Mononuclear cell (primary cell): Measurements from ENCODE around the gene CDH4. TPM values are rescaled to one million over a fixed set of nuclear protein-coding genes. Genes with fewer than 3 reads are reported as not detected.

Experiments used
- H3K27me3 ChIP-seq: 2 replicates; pipeline ENCODE4 v1.6.0; 2011; ENCODE audit warnings: low read length, control low read depth; ENCODE audit not compliant: insufficient read depth
- H3K4me1 ChIP-seq: 2 replicates; pipeline ENCODE4 v1.5.1; 2011; ENCODE audit warnings: mild to moderate bottlenecking, low read length, control low read depth; ENCODE audit not compliant: insufficient read depth
- H3K4me3 ChIP-seq: 2 replicates; pipeline ENCODE4 v1.5.1; 2011; ENCODE audit warnings: mild to moderate bottlenecking, low read length, moderate library complexity
- H3K9me3 ChIP-seq: 2 replicates; pipeline ENCODE4 v1.5.1; 2011; ENCODE audit warnings: low read depth, mild to moderate bottlenecking, control low read depth, low read length
- total RNA-seq: library from RNA; depleted of rRNA; stranded (reverse); fragments of >200 nt; gene quantifications from one replicate; pipeline ENCODE4 v1.2.3, GENCODE V29; 2012

Gene CDH4
- total RNA-seq, 1 donor = under 0.01 TPM

- Histone ChIP-seq H3K4me3 (no peak overlapping the region), H3K4me1 (no peaks in the 10 kb centered on the region), H3K9me3 (no peaks in the 10 kb centered on the region), H3K27me3 (no peaks in the 10 kb centered on the region)
Measured at GRCh38 chr20:61922411-61922810, 670.4 kb downstream of the CDH4 start.

- H3K4me3 ChIP-seq = no peak overlapping the region
- no peaks in the 10 kb centered on the region for H3K27me3 ChIP-seq
- H3K9me3 ChIP-seq = no peaks in the 10 kb centered on the region
- H3K4me1 ChIP-seq = no peaks in the 10 kb centered on the region
Measured at GRCh38 chr20:61922936-61923335, 670.9 kb downstream of the CDH4 start.

DNA sequence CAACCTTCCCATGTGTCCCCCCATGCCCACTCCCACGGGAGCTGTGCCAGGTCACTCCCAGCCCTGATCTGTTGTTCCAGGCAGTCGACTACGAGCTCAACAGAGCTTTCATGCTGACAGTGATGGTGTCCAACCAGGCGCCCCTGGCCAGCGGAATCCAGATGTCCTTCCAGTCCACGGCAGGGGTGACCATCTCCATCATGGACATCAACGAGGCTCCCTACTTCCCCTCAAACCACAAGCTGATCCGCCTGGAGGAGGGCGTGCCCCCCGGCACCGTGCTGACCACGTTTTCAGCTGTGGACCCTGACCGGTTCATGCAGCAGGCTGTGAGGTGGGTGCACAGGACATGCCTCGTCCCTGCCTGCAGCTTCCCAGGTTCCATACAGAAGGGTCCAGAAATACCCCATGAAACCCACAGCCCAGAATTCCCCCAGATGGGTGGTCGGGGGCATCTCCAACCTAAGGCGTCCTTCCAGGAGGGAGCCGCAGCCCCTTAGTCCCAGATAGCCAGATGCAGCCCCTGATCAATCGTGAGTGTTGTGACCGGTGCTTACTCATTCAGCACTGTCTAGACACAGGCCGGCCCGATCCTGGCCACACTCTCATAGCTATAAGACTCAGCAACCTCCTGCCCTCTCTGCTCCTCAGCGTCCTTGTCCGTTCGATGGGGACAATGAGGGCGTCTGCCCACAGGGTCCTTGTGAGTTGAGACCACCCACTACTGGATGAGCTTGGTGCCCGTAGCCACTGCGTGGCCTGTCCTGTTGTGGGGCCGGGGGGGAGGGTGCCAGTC is 671.5 kb downstream of the CDH4 start:
- Histone ChIP-seq H3K4me3 (no peak overlapping the region), H3K27me3 (no peaks in the 10 kb centered on the region), H3K4me1 (no peaks in the 10 kb centered on the region), H3K9me3 (no peaks in the 10 kb centered on the region)

GRCh38 chr20:61924211-61924857 is 672.3 kb downstream of the CDH4 start:
- H3K9me3 ChIP-seq = no peaks in the 10 kb centered on the region
- H3K4me1 ChIP-seq = no peaks in the 10 kb centered on the region
- H3K27me3 ChIP-seq = no peaks in the 10 kb centered on the region
- H3K4me3 ChIP-seq = no peak overlapping the region

DNA sequence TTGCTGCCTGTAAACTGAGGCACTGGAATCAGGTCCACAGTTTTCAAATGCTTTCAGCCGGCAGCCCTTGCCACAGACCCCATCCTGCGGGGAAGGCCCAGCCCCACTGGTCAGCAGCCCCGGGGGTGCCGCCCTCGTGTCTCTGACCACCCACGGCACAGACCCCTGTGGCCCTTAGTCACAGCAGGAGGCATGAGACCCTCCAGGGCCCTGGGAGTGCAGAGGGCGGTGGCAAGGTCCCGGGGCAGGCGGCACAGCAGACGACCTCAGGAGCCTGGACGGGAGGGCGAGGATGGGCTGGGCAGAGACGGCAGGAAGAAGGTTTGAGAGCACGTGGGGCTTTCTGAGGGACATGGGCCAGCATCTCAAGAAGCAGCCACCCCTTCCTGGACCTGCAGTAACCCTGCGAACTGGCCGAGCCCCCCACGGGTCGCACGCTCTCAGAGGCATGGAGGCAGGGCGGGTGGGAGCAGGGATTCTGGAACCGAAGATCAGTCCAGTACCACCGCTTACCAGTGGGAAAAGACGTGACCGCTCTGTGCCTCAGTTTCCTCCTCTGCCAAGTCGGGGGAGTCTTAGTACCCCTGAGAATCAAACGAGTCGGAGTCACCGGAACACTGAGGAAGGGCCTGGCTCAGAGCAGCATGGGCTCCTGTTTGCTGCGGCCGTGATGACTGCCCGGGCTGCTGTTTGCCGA is 672.9 kb downstream of the CDH4 start:
- H3K9me3 ChIP-seq = no peaks in the 10 kb centered on the region
- no peak overlapping the region for H3K4me3 ChIP-seq
- no peaks in the 10 kb centered on the region for H3K4me1 ChIP-seq

DNA sequence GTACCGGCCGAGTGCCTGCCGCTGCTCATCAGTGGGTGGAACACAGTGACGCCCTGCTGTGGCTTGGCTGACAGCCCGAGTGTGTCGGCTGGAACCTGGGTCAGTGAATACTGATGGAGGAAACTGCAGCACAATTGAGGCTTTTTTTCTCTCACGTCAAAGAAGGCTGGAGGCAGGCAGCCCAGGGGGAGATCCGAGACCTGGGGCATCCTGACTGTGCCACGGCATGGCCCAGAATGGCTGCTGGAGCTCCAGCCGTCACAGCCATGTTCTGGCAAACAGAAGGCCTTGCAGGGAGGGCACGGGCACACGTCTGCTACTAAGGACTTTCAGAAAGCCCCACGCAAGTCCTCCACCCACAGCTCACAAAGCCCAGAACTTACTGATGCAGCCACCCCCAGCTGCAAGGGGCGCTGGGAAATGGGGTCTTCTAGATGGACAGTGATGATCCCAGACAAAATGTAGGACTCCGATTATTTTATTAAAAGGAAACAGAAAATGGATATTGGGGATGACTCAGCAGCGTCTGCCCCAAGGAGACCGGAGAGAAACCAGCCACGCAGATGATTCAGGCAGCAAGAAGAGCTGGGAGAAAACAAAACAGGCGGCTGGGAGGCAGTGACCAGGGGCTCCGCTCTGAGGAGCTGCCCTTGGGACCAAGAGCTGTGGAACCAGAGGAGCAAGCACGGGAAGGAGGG is 673.6 kb downstream of the CDH4 start:
- no peaks in the 10 kb centered on the region for H3K27me3 ChIP-seq
- no peaks in the 10 kb centered on the region for H3K4me1 ChIP-seq
- no peaks in the 10 kb centered on the region for H3K9me3 ChIP-seq
- H3K4me3 ChIP-seq = no peak overlapping the region

More for the DNA sequence above, 672.9 kb downstream of the CDH4 start:
- H3K27me3 ChIP-seq = no peaks in the 10 kb centered on the region

GRCh38 chr20:61926253-61926613 is 674.2 kb downstream of the CDH4 start:
- H3K4me3 ChIP-seq = no peak overlapping the region
- H3K9me3 ChIP-seq = no peaks in the 10 kb centered on the region
- H3K4me1 ChIP-seq = no peaks in the 10 kb centered on the region
- no peaks in the 10 kb centered on the region for H3K27me3 ChIP-seq

GRCh38 chr20:61926796-61927192 is 674.7 kb downstream of the CDH4 start:
- no peaks in the 10 kb centered on the region for H3K27me3 ChIP-seq
- H3K9me3 ChIP-seq = no peaks in the 10 kb centered on the region
- no peaks in the 10 kb centered on the region for H3K4me1 ChIP-seq
- no peak overlapping the region for H3K4me3 ChIP-seq

DNA sequence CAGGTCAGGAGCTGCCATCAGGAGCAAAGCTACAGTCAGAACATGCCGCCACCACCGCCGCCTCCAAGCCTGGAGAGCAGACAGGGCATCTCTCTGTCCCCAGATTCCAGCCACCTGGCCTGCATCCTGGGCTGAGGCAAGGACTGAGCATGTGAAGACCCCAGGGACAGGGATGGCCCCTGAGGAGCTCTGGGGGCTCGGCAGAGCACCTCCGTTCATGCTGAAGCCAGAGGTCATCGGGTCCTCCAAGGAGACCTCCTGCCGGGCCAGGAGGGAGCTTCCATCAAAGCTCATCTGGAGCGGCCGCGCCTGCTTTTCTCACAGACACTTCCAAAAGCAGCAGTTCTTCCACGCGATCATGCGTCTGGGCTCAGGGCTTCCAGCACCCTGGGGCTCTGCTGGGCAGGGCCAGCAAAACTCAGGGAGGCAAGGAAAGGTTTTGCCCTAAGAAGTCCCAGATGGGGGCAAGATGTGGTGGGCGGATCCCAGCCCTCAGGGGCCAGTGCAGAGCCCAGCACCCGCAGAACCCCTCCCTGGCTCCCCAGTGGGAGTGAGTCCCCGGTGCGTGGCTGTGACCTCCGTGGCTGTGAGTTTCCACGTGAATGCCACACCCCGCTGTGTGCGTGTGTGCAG is 675.2 kb downstream of the CDH4 start:
- Histone ChIP-seq H3K4me1 (no peaks in the 10 kb centered on the region), H3K27me3 (no peaks in the 10 kb centered on the region), H3K4me3 (no peak overlapping the region), H3K9me3 (no peaks in the 10 kb centered on the region)

DNA sequence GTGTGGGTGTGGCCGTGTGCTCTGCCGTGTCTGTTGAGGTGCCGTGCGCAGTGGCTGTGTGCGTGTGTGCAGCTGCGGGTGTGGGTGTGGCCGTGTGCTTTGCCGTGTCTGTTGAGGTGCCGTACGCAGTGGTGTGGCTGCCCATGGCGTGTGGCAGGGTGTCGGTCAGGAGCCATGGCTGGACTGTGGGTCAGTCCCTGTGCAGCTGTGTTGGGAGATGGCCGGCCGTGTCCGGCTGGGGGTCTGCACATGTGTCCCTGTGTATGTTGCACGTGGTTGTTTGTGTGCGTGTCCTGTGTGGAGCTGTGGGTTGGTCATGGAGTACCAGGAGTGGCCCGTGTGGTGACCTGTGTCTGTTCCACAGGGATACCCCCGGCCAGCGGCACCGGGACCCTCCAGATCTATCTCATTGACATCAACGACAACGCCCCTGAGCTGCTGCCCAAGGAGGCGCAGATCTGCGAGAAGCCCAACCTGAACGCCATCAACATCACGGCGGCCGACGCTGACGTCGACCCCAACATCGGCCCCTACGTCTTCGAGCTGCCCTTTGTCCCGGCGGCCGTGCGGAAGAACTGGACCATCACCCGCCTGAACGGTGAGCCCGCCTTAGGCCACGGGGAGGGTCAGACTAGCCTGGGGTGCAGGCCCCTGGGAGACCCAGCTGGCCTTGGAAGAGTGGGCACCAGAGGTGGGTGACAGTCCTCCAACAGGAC is 675.9 kb downstream of the CDH4 start:
- Histone ChIP-seq H3K4me3 (no peak overlapping the region), H3K9me3 (no peaks in the 10 kb centered on the region), H3K4me1 (no peaks in the 10 kb centered on the region), H3K27me3 (no peaks in the 10 kb centered on the region)

GRCh38 chr20:61929561-61929960 is 677.5 kb downstream of the CDH4 start:
- no peaks in the 10 kb centered on the region for H3K27me3 ChIP-seq
- no peaks in the 10 kb centered on the region for H3K4me1 ChIP-seq
- no peaks in the 10 kb centered on the region for H3K9me3 ChIP-seq
- H3K4me3 ChIP-seq = no peak overlapping the region

- Histone ChIP-seq H3K4me3 (no peak overlapping the region), H3K4me1 (no peaks in the 10 kb centered on the region), H3K27me3 (no peaks in the 10 kb centered on the region), H3K9me3 (no peaks in the 10 kb centered on the region)
Measured at GRCh38 chr20:61929971-61930666, 678.1 kb downstream of the CDH4 start.

- no peaks in the 10 kb centered on the region for H3K4me1 ChIP-seq
- no peaks in the 10 kb centered on the region for H3K9me3 ChIP-seq
- no peak overlapping the region for H3K4me3 ChIP-seq
- no peaks in the 10 kb centered on the region for H3K27me3 ChIP-seq
Measured at GRCh38 chr20:61930776-61931475, 678.9 kb downstream of the CDH4 start.
